ENCODE results near the gene PTAFR.

DNA sequence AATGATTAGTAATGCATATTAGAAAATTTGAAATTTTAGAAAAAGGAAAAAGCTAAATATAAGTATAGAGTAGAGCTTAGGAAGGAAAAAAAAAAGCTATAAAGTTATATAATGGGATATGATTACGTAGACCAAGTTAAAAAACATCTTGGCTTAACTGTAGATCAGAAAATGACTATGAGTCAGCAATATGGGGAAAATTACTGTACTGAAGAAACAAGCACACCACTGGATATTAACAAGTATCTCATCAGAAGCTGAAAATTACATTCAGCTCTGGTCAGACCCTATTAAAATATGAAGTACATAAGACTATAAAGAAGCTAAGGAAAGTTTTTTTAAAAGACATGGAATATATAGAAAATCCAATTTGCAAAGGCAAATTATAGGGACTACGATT lies 36.8 kb upstream of the PTAFR start:
- no peak for TF ChIP-seq POLR2A (IDR thresholded peaks at IDR 0.05; ENCODE audit: extremely low read depth, insufficient read length)
- TF ChIP-seq, protein P1, sequence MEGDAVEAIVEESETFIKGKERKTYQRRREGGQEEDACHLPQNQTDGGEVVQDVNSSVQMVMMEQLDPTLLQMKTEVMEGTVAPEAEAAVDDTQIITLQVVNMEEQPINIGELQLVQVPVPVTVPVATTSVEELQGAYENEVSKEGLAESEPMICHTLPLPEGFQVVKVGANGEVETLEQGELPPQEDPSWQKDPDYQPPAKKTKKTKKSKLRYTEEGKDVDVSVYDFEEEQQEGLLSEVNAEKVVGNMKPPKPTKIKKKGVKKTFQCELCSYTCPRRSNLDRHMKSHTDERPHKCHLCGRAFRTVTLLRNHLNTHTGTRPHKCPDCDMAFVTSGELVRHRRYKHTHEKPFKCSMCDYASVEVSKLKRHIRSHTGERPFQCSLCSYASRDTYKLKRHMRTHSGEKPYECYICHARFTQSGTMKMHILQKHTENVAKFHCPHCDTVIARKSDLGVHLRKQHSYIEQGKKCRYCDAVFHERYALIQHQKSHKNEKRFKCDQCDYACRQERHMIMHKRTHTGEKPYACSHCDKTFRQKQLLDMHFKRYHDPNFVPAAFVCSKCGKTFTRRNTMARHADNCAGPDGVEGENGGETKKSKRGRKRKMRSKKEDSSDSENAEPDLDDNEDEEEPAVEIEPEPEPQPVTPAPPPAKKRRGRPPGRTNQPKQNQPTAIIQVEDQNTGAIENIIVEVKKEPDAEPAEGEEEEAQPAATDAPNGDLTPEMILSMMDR (IDR thresholded peaks at IDR 0.05; ENCODE audit: low read depth, low read length), result no peak
